ENCODE results near the gene MAPK6. TPM values are rescaled to one million over a fixed set of nuclear protein-coding genes. Genes with fewer than 3 reads are reported as not detected.
A peak's percentile ranks its signal among the peaks of the same experiment; 100 is the strongest.
"Not testable (repeated sequence)": the region's sequence is repeated elsewhere in the genome, so short reads cannot be mapped to it uniquely, and the experiment has no call there.

Gene MAPK6
- total RNA-seq, 2 donors from 2014 or later = 68.8 to 75.5 TPM

GRCh38 chr15:52071570-52071969, 52.6 kb downstream of the MAPK6 start:
- ATAC-seq (peak; percentile 79), DNase-seq (peak; percentile 46 to 85)
- intact Hi-C loops (cut with DNase I, micrococcal nuclease) = no loop called here

GRCh38 chr15:52076889-52077781, 58.1 kb downstream of the MAPK6 start:
- DNase-seq (peak; percentile 40 to 56), ATAC-seq (peak; percentile 80)
- intact Hi-C loops (cut with DNase I, micrococcal nuclease) = no loop called here

GRCh38 chr15:52078197-52078875, 59.3 kb downstream of the MAPK6 start:
- DNase-seq (no peak), ATAC-seq (peak; percentile 9)
- intact Hi-C loops (cut with DNase I, micrococcal nuclease) = no loop called here

GRCh38 chr15:52078876-52079700, 60.1 kb downstream of the MAPK6 start:
- ATAC-seq (peak; percentile 68), DNase-seq (peak; percentile 78 to 96)
- intact Hi-C loops (cut with DNase I, micrococcal nuclease) = no loop called here

GRCh38 chr15:52080031-52080430, 61.0 kb downstream of the MAPK6 start:
- intact Hi-C loops (cut with DNase I, micrococcal nuclease) = loop anchor here in 1 of 2 donors (5.0 kb wide), 1 partner anchor 98 kb away; no protein-coding TSS in a partner anchor
- no peak for ATAC-seq

GRCh38 chr15:52080706-52081392, 61.8 kb downstream of the MAPK6 start:
- ATAC-seq (no peak), DNase-seq (no peak)
- intact Hi-C loops (cut with DNase I, micrococcal nuclease) = loop anchor here in 1 of 2 donors (5.0 kb wide), 1 partner anchor 99 kb away; no protein-coding TSS in a partner anchor

More at GRCh38 chr15:52080031-52080430, 61.0 kb downstream of the MAPK6 start:
- no peak for DNase-seq

GRCh38 chr15:52082197-52083036, 63.4 kb downstream of the MAPK6 start:
- ATAC-seq = no peak
- intact Hi-C loops (cut with DNase I, micrococcal nuclease) = loop anchor here in 1 of 2 donors (5.0 kb wide), 1 partner anchor 100 kb away; no protein-coding TSS in a partner anchor

GRCh38 chr15:52083037-52083359, 64.0 kb downstream of the MAPK6 start:
- intact Hi-C loops (cut with DNase I, micrococcal nuclease) = loop anchor here in 1 of 2 donors (5.0 kb wide), 1 partner anchor 101 kb away; no protein-coding TSS in a partner anchor

More at GRCh38 chr15:52082197-52083036, 63.4 kb downstream of the MAPK6 start:
- no peak for DNase-seq

GRCh38 chr15:52083603-52084002, 64.6 kb downstream of the MAPK6 start:
- intact Hi-C loops (cut with DNase I, micrococcal nuclease) = loop anchor here in 1 of 2 donors (5.0 kb wide), 1 partner anchor 101 kb away; no protein-coding TSS in a partner anchor
- DNase-seq (no peak), ATAC-seq (peak; percentile 65)

More at GRCh38 chr15:52083037-52083359, 64.0 kb downstream of the MAPK6 start:
- ATAC-seq, DNase-seq: not testable (repeated sequence)

GRCh38 chr15:52085299-52085698, 66.3 kb downstream of the MAPK6 start:
- ATAC-seq = no peak
- no peak for DNase-seq
- intact Hi-C loops (cut with DNase I, micrococcal nuclease) = no loop called here

- ATAC-seq = no peak
- intact Hi-C loops (cut with DNase I, micrococcal nuclease) = no loop called here
- no peak for DNase-seq
Observed at GRCh38 chr15:52086011-52086786, 67.2 kb downstream of the MAPK6 start.

GRCh38 chr15:52090193-52090592, 71.2 kb downstream of the MAPK6 start:
- intact Hi-C loops (cut with DNase I, micrococcal nuclease) = no loop called here
- no peak for DNase-seq
- ATAC-seq = no peak

- DNase-seq (no peak), ATAC-seq (no peak)
- intact Hi-C loops (cut with DNase I, micrococcal nuclease) = no loop called here
Observed at GRCh38 chr15:52093167-52093538, 74.1 kb downstream of the MAPK6 start.

- ATAC-seq (peak; percentile 50), DNase-seq (peak in 1 of 2 donors; percentile 52)
- intact Hi-C loops (cut with DNase I, micrococcal nuclease) = no loop called here
Observed at GRCh38 chr15:52093539-52094510, 74.8 kb downstream of the MAPK6 start.

GRCh38 chr15:52094811-52095584, 76.0 kb downstream of the MAPK6 start:
- ATAC-seq (peak; percentile 9), DNase-seq (no peak)
- intact Hi-C loops (cut with DNase I, micrococcal nuclease) = no loop called here
